ENCODE measurements around the gene TBX6. TPM values are rescaled to one million over a fixed set of nuclear protein-coding genes. Genes with fewer than 3 reads are reported as not detected.
"Not testable (repeated sequence)": the region's sequence is repeated elsewhere in the genome, so short reads cannot be mapped to it uniquely, and the experiment has no call there.

TBX6 gene
- polyA plus RNA-seq, 3 donors = 1.1 to 1.7 (median 1.5) TPM

DNA sequence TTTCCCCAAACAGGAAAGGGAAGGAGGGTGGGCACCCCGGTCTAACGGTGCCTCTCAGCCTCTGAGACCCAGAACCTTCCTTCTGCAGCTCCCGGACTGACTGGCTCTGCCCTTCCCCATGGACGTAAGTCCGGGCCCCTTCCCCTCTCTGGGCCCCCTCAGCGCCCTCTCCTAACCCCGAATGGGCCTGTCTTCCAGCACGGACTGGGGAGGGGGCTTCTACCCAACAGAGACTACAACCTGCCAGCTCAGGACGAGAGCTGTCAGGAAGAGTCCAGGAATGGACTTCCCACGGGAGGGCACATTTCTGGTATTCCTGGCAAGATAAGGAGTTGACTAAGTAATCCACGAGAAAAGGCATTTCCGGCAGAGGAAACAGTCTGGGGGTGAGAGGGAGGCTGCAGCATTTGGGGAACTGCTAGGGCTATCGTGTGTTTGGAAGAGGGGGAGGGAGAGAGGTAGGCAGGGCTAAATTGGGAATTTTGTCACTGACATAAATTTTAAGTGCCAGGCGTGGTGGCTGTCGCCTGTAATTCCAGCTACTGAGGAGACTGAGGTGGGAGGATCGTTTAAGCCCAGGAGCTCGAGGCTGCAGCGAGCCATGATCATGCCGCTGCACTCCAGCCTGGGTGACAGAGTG, 38.2 kb downstream of the TBX6 start:
- no peak for DNase-seq (ENCODE audit: extremely low read depth in 1 of 11, low read depth in 9 of 11, low spot score in 4 of 11)

DNA sequence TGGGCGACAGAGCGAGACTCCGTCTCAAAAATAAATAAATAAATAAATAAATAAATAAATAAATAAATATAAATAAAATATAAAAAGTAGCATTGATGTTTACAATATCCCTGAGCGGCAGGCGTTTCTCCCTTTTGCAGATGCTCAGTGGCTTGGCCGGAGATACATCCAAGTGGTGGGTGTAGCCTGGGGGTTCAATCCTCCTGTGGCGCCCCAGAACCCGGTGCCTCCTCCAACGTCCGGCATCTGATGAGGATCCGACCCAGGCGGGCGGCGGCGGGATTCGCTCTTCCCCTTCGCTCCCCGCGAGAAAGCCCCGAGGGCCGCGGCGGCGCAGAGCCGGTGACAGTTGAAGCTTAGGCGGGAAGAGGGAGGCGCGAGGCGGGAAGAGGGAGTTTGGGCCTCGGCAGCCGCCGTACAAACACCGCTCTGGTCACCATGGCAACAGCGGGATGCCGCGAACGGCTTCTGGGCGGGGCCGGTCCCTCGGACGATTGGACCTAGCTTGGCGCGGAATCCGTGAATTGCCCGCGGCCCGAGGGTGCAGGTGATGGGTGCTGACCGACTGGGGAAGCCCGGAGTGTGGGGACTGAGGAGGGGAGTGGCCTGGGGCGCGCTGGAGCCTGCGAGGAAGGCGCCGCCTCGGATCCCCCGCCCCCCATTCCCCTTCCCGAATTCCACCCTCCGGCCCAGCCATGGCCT, 38.9 kb downstream of the TBX6 start:
- peak in 9 of 11 donors; percentile 77 to 91 (median 85) for DNase-seq (ENCODE audit: extremely low read depth in 1 of 11, low read depth in 9 of 11, low spot score in 4 of 11)

DNA sequence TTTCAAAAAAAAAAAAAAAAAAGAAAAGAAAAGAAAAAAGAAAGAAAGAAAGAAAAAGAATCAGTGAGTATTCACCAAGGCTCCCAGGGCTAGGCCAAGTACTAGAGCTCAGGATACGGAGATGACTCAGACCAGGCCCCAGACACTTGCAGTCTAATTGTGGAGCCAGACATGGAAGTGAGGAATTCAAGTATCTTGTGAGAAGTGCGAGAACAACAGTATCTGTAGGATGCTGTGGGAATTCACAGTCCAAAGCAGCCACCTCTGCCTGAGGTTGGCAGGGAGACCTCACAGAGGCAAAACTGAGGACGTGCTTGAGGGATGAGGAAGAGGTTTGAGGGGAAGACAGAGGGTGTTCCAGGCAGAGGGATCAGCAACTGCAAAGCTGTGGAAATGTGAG, 40.2 kb downstream of the TBX6 start:
- DNase-seq (ENCODE audit: extremely low read depth in 1 of 11, low read depth in 9 of 11, low spot score in 4 of 11) = no peak

- no peak for DNase-seq (ENCODE audit: extremely low read depth in 1 of 11, low read depth in 9 of 11, low spot score in 4 of 11)
These were observed 41.9 kb downstream of the TBX6 start for GRCh38 chr16:30049871-30050270.

GRCh38 chr16:30046588-30046987, 45.1 kb downstream of the TBX6 start:
- DNase-seq (ENCODE audit: extremely low read depth in 1 of 11, low read depth in 9 of 11, low spot score in 4 of 11) = no peak

GRCh38 chr16:30046178-30046577, 45.5 kb downstream of the TBX6 start:
- no peak for DNase-seq (ENCODE audit: extremely low read depth in 1 of 11, low read depth in 9 of 11, low spot score in 4 of 11)

DNA sequence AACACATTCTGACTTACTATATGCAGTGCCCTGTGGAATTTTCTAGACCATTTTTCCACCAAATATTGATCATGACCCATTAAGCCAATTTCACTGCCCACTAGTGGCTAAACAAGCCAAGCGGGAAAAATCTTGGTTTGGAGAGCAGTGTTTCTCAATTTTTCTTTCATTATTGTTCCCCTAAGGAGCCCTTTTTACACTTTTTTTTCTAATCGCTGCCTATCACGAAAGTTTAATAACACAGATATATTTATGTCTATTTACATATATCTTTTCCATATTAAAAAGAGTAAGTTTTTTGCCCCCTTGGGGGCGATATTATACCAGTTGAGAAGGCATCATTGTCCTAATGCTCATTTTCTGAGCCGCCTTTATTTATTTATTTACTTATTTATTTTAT, 49.9 kb downstream of the TBX6 start:
- DNase-seq (ENCODE audit: extremely low read depth in 1 of 11, low read depth in 9 of 11, low spot score in 4 of 11) = no peak

- DNase-seq (ENCODE audit: extremely low read depth in 1 of 11, low read depth in 9 of 11, low spot score in 4 of 11) = not testable (repeated sequence)
These were observed 51.0 kb downstream of the TBX6 start for GRCh38 chr16:30040690-30041089.

GRCh38 chr16:30040221-30040620, 51.5 kb downstream of the TBX6 start:
- no peak for DNase-seq (ENCODE audit: extremely low read depth in 1 of 11, low read depth in 9 of 11, low spot score in 4 of 11)

Other genes with a start within 250 kb of the TBX6 start
- 100 to 1,000 TPM in 2 of 3 donors, 10 to 100 TPM in 1; 83.8 to 110 (median 108) TPM for gene CDIPT, start 228.7 kb downstream of the TBX6 start, polyA plus RNA-seq (ENCODE audit: insufficient read length in 3 of 3)
- 10 to 100 TPM in 2 of 3 donors, 1 to 10 TPM in 1; 8.2 to 12.5 (median 12.4) TPM for gene SEZ6L2, start 192.4 kb downstream of the TBX6 start, polyA plus RNA-seq (ENCODE audit: insufficient read length in 3 of 3)
- gene ASPHD1, start 191.4 kb downstream of the TBX6 start, polyA plus RNA-seq (ENCODE audit: insufficient read length in 3 of 3) = 1 to 10 TPM in 1 of 3 donors, under 1 TPM in 2; 0.47 to 1.3 (median 0.80) TPM
- gene KCTD13, start 165.7 kb downstream of the TBX6 start, polyA plus RNA-seq (ENCODE audit: insufficient read length in 3 of 3) = 10 to 100 TPM; 15.2 to 31.7 (median 16.6) TPM
- 100 to 1,000 TPM in 2 of 3 donors, 10 to 100 TPM in 1; 98.3 to 120 (median 107) TPM for gene TMEM219, start 129.8 kb downstream of the TBX6 start, polyA plus RNA-seq (ENCODE audit: insufficient read length in 3 of 3)
- 10 to 100 TPM; 38.0 to 54.0 (median 52.6) TPM for gene TAOK2, start 118.1 kb downstream of the TBX6 start, polyA plus RNA-seq (ENCODE audit: insufficient read length in 3 of 3)
- gene HIRIP3, start 96.3 kb downstream of the TBX6 start, polyA plus RNA-seq (ENCODE audit: insufficient read length in 3 of 3) = 10 to 100 TPM; 16.4 to 22.1 (median 19.3) TPM
- 10 to 100 TPM; 42.4 to 64.5 (median 53.7) TPM for gene INO80E, start 95.7 kb downstream of the TBX6 start, polyA plus RNA-seq (ENCODE audit: insufficient read length in 3 of 3)
- gene DOC2A, start 80.9 kb downstream of the TBX6 start, polyA plus RNA-seq (ENCODE audit: insufficient read length in 3 of 3) = 1 to 10 TPM; 2.2 to 5.2 (median 2.5) TPM
- not detected for gene C16orf92, start 68.7 kb downstream of the TBX6 start, polyA plus RNA-seq (ENCODE audit: insufficient read length in 3 of 3)
- gene TLCD3B, start 60.7 kb downstream of the TBX6 start, polyA plus RNA-seq (ENCODE audit: insufficient read length in 3 of 3) = 1 to 10 TPM in 2 of 3 donors, under 1 TPM in 1; 0.65 to 1.8 (median 1.3) TPM
- gene ALDOA, start 26.2 kb downstream of the TBX6 start, polyA plus RNA-seq (ENCODE audit: insufficient read length in 3 of 3) = 100 to 1,000 TPM; 472 to 699 (median 578) TPM
- gene PPP4C, start 15.9 kb downstream of the TBX6 start, polyA plus RNA-seq (ENCODE audit: insufficient read length in 3 of 3) = 100 to 1,000 TPM in 1 of 3 donors, 10 to 100 TPM in 2; 82.7 to 112 (median 88.1) TPM
- gene YPEL3, start 4.3 kb upstream of the TBX6 start, polyA plus RNA-seq (ENCODE audit: insufficient read length in 3 of 3) = 10 to 100 TPM; 43.9 to 79.8 (median 55.5) TPM
- gene GDPD3, start 21.6 kb upstream of the TBX6 start, polyA plus RNA-seq (ENCODE audit: insufficient read length in 3 of 3) = 10 to 100 TPM; 11.3 to 14.0 (median 12.6) TPM
- gene MAPK3, start 31.3 kb upstream of the TBX6 start, polyA plus RNA-seq (ENCODE audit: insufficient read length in 3 of 3) = 10 to 100 TPM; 79.3 to 90.0 (median 82.7) TPM
- gene CORO1A, start 91.7 kb upstream of the TBX6 start, polyA plus RNA-seq (ENCODE audit: insufficient read length in 3 of 3) = 10 to 100 TPM in 1 of 3 donors, 1 to 10 TPM in 2; 5.3 to 16.6 (median 8.6) TPM
- 10 to 100 TPM; 26.0 to 39.1 (median 36.5) TPM for gene BOLA2B, start 101.7 kb upstream of the TBX6 start, polyA plus RNA-seq (ENCODE audit: insufficient read length in 3 of 3)
- 10 to 100 TPM; 22.3 to 39.8 (median 23.1) TPM for gene SLX1A, start 102.0 kb upstream of the TBX6 start, polyA plus RNA-seq (ENCODE audit: insufficient read length in 3 of 3)
- 10 to 100 TPM in 2 of 3 donors, 1 to 10 TPM in 1; 5.9 to 17.5 (median 10.7) TPM for gene SULT1A3, start 107.3 kb upstream of the TBX6 start, polyA plus RNA-seq (ENCODE audit: insufficient read length in 3 of 3)
- 10 to 100 TPM in 2 of 3 donors, 1 to 10 TPM in 1; 4.1 to 12.3 (median 11.1) TPM for gene NPIPB13, start 156.6 kb upstream of the TBX6 start, polyA plus RNA-seq (ENCODE audit: insufficient read length in 3 of 3)

All from renal cortex interstitium (tissue), 11 donors.